Thoracic aorta endothelial cell (primary cell): ENCODE results near the gene GALR3. TPM values are rescaled to one million over a fixed set of nuclear protein-coding genes. Genes with fewer than 3 reads are reported as not detected.
A peak's percentile ranks its signal among the peaks of the same experiment; 100 is the strongest.

Source experiments
- small RNA-seq: library from RNA; depleted of rRNA; stranded (forward); fragments of <200 nt; gene quantifications from one replicate; pipeline ENCODE3, GENCODE V24; 2012
- total RNA-seq: library from RNA; depleted of rRNA; stranded (reverse); fragments of >200 nt; gene quantifications from 2 replicates; pipeline ENCODE4 v1.2.3, GENCODE V29; 2012

GALR3 gene
- not detected in 2 replicates for total RNA-seq

GRCh38 chr22:37823134-37823985 lies at the start of gene GALR3:
GALR3 (plus strand) TSS chr22:37823382; CDS start chr22:37823407, 25 bp downstream.

GRCh38 chr22:37807410-37808293 lies 15.5 kb upstream of the GALR3 start, which contains the start of gene GCAT:
GCAT (plus strand) TSS chr22:37807934; CDS start chr22:37807968, 34 bp downstream.

GRCh38 chr22:37849089-37849751 lies 26.0 kb downstream of the GALR3 start, which contains the start of gene EIF3L:
EIF3L (plus strand) TSS chr22:37849419; CDS start chr22:37849450, 31 bp downstream.

Small RNAs within 50 kb of the gene (small RNA-seq; reads per million reads assigned to genes)
- 3.4 reads per million, percentile 69 among the genes with 10 or more reads in this experiment for gene MIR659

Other genes starting within 250 kb of the GALR3 start
- gene LGALS2, start 243.3 kb upstream of the GALR3 start, total RNA-seq = not detected in 2 replicates
- 44.1 and 44.8 TPM in 2 replicates for gene GGA1, start 214.5 kb upstream of the GALR3 start, total RNA-seq
- 0.79 and 0.93 TPM in 2 replicates for gene SH3BP1, start 183.7 kb upstream of the GALR3 start, total RNA-seq
- gene PDXP, start 164.7 kb upstream of the GALR3 start, total RNA-seq = 9.2 and 12.9 TPM in 2 replicates
- 2,227 and 2,718 TPM in 2 replicates for gene LGALS1, start 147.7 kb upstream of the GALR3 start, total RNA-seq
- gene NOL12, start 137.0 kb upstream of the GALR3 start, total RNA-seq = 21.1 and 23.5 TPM in 2 replicates
- 83.8 and 88.0 TPM in 2 replicates for gene TRIOBP, start 126.3 kb upstream of the GALR3 start, total RNA-seq
- gene GCAT, start 15.4 kb upstream of the GALR3 start, total RNA-seq = 18.0 and 32.3 TPM in 2 replicates
- gene ANKRD54, start 21.0 kb downstream of the GALR3 start, total RNA-seq = 30.6 and 41.4 TPM in 2 replicates
- gene EIF3L, start 26.0 kb downstream of the GALR3 start, total RNA-seq = 327 and 367 TPM in 2 replicates
- gene MICALL1, start 82.9 kb downstream of the GALR3 start, total RNA-seq = 49.0 and 49.1 TPM in 2 replicates
- gene C22orf23, start 130.2 kb downstream of the GALR3 start, total RNA-seq = 0.22 and 0.27 TPM in 2 replicates
- 24.6 and 40.6 TPM in 2 replicates for gene POLR2F, start 130.3 kb downstream of the GALR3 start, total RNA-seq
- gene SOX10, start 161.2 kb downstream of the GALR3 start, total RNA-seq = not detected in 2 replicates
- gene PICK1, start 234.0 kb downstream of the GALR3 start, total RNA-seq = 6.1 and 11.1 TPM in 2 replicates